Measurements from ENCODE around the gene GPR146. TPM values are rescaled to one million over a fixed set of nuclear protein-coding genes. Genes with fewer than 3 reads are reported as not detected.

The GPR146 gene
- total and polyA plus RNA-seq, 2 of the 13 experiments (the other 11 are each of a cell fraction or from before 2014, with no cell fraction given) = 2.0 to 15.9 TPM

DNA sequence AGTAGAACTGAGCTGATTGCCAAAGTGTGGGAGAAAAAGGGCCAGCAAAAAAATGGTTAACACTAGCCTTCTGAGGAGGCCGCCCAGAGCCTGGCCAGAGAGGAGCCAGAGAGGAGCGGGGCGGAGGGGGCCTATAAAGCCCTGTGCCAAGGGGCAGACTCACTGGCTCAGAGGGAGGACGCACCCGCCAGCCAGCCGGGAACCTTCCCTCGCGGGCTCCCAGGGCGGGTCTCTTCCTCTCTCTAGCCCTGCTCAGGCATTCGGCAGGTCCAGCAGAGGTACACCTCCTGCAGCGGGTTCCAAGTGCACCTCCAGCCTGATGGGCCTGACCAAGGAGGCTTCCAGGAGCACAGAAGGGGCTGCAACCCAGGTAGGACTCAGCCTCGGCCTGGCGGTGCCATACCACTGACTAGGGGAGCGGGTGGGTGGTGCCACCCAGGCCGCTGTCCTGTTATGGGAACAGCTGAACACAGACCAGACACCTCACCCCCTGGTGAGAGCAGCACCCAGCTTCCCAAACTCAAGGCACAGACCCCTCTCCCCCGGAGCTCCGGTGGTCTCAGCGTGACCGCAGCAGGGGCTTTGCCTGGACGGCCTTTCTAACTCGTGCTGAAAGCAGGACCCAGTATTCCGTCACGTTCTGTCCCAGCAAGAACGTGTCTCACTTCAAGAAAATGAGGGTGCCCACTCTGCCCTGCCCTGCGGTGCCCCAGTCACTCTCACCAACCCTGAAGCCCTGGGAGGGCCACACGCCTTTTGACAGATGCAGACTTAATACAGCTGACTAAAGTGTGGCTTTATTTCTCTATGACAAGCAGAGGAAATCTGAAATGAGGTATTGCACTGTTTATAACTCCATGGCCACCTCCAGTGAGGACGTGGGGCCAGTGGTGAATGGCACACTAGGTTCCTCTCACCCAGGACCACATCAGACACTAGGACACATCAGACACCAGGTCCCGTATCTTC, 43.9 kb downstream of the GPR146 start, which contains the start of gene GPER1:
Gene GPER1 (plus strand): TSS at position 162 of the 969 bp plus-strand sequence. CDS start 3,616 bp downstream, outside the sequence.
- no peaks in the 10 kb centered on the region for H4K20me1 ChIP-seq (ENCODE audit: insufficient read depth, low read length)
- ATAC-seq (peak; percentile 81), FAIRE-seq (no peak), DNase-seq (ENCODE audit: low spot score) (peak; percentile 74)
- CTCF ChIA-PET (ENCODE audit: low intra/inter-chr PET ratio, low total read pairs) = interaction anchor here (1.0 to 1.9 kb wide), 3 partner anchors 81 to 95 kb away, joined by 4 to 15 read pairs (median 9); no protein-coding TSS in a partner anchor
- POLR2A ChIA-PET = interaction anchor here (0.8 to 3.9 kb wide), 11 partner anchors 8 to 111 kb away, joined by 3 to 24 read pairs (median 4); partner anchors contain the start of gene ZFAND2A
- peak within 1 kb of the TSS; percentile 66 to 79 (median 77) for H3K4me3 ChIP-seq (replicated peaks in 1 of 3; ENCODE audit: insufficient read depth in 1 of 3, low read depth in 2 of 3, low read length in 3 of 3)
- BruUV-seq (replicated peaks) = no TSS peak
- intact Hi-C loops (cut with micrococcal nuclease; ENCODE audit: unreplicated experiment) = loop anchor here (1.0 to 5.0 kb wide), 3 partner anchors 35 to 89 kb away; no protein-coding TSS in a partner anchor
- H3K36me3 ChIP-seq (replicated peaks in 1 of 2; ENCODE audit: control insufficient read depth in 1 of 2, insufficient read depth in 2 of 2, low read length in 2 of 2) = peaks cover 9 to 23% of the 10 kb centered on the region in 2 experiments; a peak in 4 of 5 replicates
- H3K4me2 ChIP-seq (ENCODE audit: low read depth, low read length) = peak within 1 kb of the TSS; percentile 83
- in situ Hi-C loops (cut with HindIII; ENCODE audit: extremely low pct_ligation_motif_present, low pct_unique_long_range_greater_than_20kb) = loop anchor here (5.0 kb wide), 1 partner anchor 74 kb away; the partner anchor contains the start of gene ZFAND2A
- H3K79me2 ChIP-seq (ENCODE audit: insufficient read depth, low read length) = peaks cover 29% of the 10 kb centered on the region
- H3K9ac ChIP-seq (ENCODE audit: insufficient read depth, low read depth, low read length) = peak within 1 kb of the TSS; percentile 83
- H3K9me3 ChIP-seq (ENCODE audit: low read length) = no peaks in the 10 kb centered on the region
- no peak within 1 kb of the TSS for H2AFZ ChIP-seq (ENCODE audit: low read length)
- H3K4me1 ChIP-seq (ENCODE audit: insufficient read depth, low read length) = peaks cover 64% of the 10 kb centered on the region
- WGBS (ENCODE audit: low lambda C conversion rate) = 54% methylated on average over 5 of the region's 28 CpGs
- H3K27ac ChIP-seq (ENCODE audit: extremely low read length, insufficient read depth, low read length) = peak within 1 kb of the TSS; percentile 74
- H3K27me3 ChIP-seq (ENCODE audit: control insufficient read depth in 1 of 2, insufficient read depth in 2 of 2, low read length in 2 of 2) = no peaks in the 10 kb centered on the region
- 0 out of 2 replicates have a peak, but pooled peaks have one; percentile 65 for TF ChIP-seq MAF1 (CRISPR knock-in tag; IDR thresholded peaks at IDR 0.05; ENCODE audit: borderline replicate concordance)
- peak; percentile 97 for TF ChIP-seq ZNF652 (CRISPR knock-in tag; IDR thresholded peaks at IDR 0.05; ENCODE audit: borderline replicate concordance, low read depth)
- TF ChIP-seq YEATS4 (CRISPR knock-in tag; IDR thresholded peaks at IDR 0.05; ENCODE audit: borderline replicate concordance) = peak; percentile 34; the same call in 1 of the 2 replicates
- TF ChIP-seq ZBTB38 (CRISPR knock-in tag; IDR thresholded peaks at IDR 0.05) = peak; percentile 85
- 0 out of 2 replicates have a peak, but pooled peaks have one; percentile 63 for TF ChIP-seq ZNF446 (CRISPR knock-in tag; IDR thresholded peaks at IDR 0.05)
- peak; percentile 49; the same call in 1 of the 2 replicates for TF ChIP-seq KMT2A (CRISPR knock-in tag; IDR thresholded peaks at IDR 0.05)
- TF ChIP-seq BHLHE40 (IDR thresholded peaks at IDR 0.05; ENCODE audit: low read length) = no peak
- TF ChIP-seq KLF15 (CRISPR knock-in tag; IDR thresholded peaks at IDR 0.05; ENCODE audit: borderline replicate concordance) = no peak
- TF ChIP-seq ZFAT (CRISPR knock-in tag; conservative IDR thresholded peaks at IDR 0.05) = no peak
- no peak for TF ChIP-seq REST (IDR thresholded peaks at IDR 0.05; ENCODE audit: borderline replicate concordance in 1 of 2, low read depth in 1 of 2, low read length in 2 of 2)
- peak; percentile 53 for TF ChIP-seq TAF1 (CRISPR knock-in tag; IDR thresholded peaks at IDR 0.05)
- TF ChIP-seq MTA1 (CRISPR knock-in tag; IDR thresholded peaks at IDR 0.05; ENCODE audit: borderline replicate concordance) = peak; percentile 65; the same call in 1 of the 2 replicates
- TF ChIP-seq AKAP8 (CRISPR knock-in tag; IDR thresholded peaks at IDR 0.05) = peak; percentile 39; the same call in 1 of the 2 replicates
- peak; percentile 50; the same call in 1 of the 2 replicates for TF ChIP-seq ZNF547 (CRISPR knock-in tag; IDR thresholded peaks at IDR 0.05)
- peak; percentile 61 for TF ChIP-seq SRSF1 (optimal IDR thresholded peaks at IDR 0.05; ENCODE audit: low read depth, low read length)
- TF ChIP-seq POLR2G (IDR thresholded peaks at IDR 0.05; ENCODE audit: low read depth, low read length) = peak; percentile 92
- TF ChIP-seq HOXA3 (CRISPR knock-in tag; IDR thresholded peaks at IDR 0.05) = peak; percentile 66
- TF ChIP-seq RELA (CRISPR knock-in tag; IDR thresholded peaks at IDR 0.05) = no peak
- TF ChIP-seq ATF7-NPFF (CRISPR knock-in tag; IDR thresholded peaks at IDR 0.05; ENCODE audit: low read depth) = no peak
- TF ChIP-seq, protein P1, sequence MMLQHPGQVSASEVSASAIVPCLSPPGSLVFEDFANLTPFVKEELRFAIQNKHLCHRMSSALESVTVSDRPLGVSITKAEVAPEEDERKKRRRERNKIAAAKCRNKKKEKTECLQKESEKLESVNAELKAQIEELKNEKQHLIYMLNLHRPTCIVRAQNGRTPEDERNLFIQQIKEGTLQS (CRISPR knock-in tag; IDR thresholded peaks at IDR 0.05) = no peak

All from HepG2 (cell line).